Esophagus squamous epithelium (tissue), 5 donors: ENCODE measurements around the gene IL21. TPM values are rescaled to one million over a fixed set of nuclear protein-coding genes. Genes with fewer than 3 reads are reported as not detected.

ENCODE experiments used
- DNase-seq: peaks from one replicate; lab custom pipeline; 2025; lab: John Stamatoyannopoulos, UW
- H3K27ac ChIP-seq, 4 donors: fragments of 200-600 bp; sonication (generic); one replicate each; pipeline ENCODE4 v1.5.1; 2016 to 2019; ENCODE audit warnings: mild to moderate bottlenecking in 1 of 4
- H3K27me3 ChIP-seq, 4 donors: fragments of 200-600 bp; sonication (generic); 1 replicate in 3 of 4; 2 replicates in 1 of 4; pipeline versions ENCODE4 v1.5.1 to v1.6.0; 2017 to 2021; ENCODE audit warnings: antibody characterized with exemption in 1 of 4
- H3K36me3 ChIP-seq, 3 donors: fragments of 200-600 bp; sonication (generic); one replicate each; pipeline ENCODE4 v1.5.1; 2016 to 2019
- H3K4me1 ChIP-seq, 3 donors: fragments of 200-600 bp; sonication (generic); one replicate each; pipeline ENCODE4 v1.5.1; 2017 to 2019
- H3K4me3 ChIP-seq, 4 donors: fragments of 200-600 bp; sonication (generic); 1 replicate in 3 of 4; 2 replicates in 1 of 4; pipeline ENCODE4 v1.5.1; 2016 to 2019; ENCODE audit warnings: mild to moderate bottlenecking in 2 of 4, moderate library complexity in 1 of 4
- H3K9me3 ChIP-seq, 3 donors: fragments of 200-600 bp; sonication (generic); one replicate each; pipeline ENCODE4 v1.5.1; 2016 to 2019
- CTCF ChIP-seq, 6 experiments: fragments of 450-650 bp in 4 of 6; fragments of 200-600 bp in 2 of 6; sonication (generic) in 2 of 6; IDR thresholded peaks; one replicate each; pipeline ENCODE4 v1.5.1; 2016 to 2019; ENCODE audit warnings: antibody characterized with exemption in 6 of 6, mild to moderate bottlenecking in 4 of 6, moderate library complexity in 4 of 6
- POLR2A ChIP-seq, 4 donors: fragments of 450-650 bp; IDR thresholded peaks; one replicate each; pipeline ENCODE4 v1.6.1; 2017; ENCODE audit warnings: antibody characterized with exemption in 4 of 4, mild to moderate bottlenecking in 4 of 4, moderate library complexity in 3 of 4
- WGBS, 2 donors: methylation state at CpG; one replicate each; pipeline ENCODE4 v1.1.5; 2018; 5-methylcytosine and 5-hydroxymethylcytosine counted together
- intact Hi-C: fragments of 100-400 bp; cut with DNase I; formaldehyde crosslinking; loops from one replicate; pipeline ENCODE4 v1.15.0; 2022
- total RNA-seq, 4 donors: library from RNA; depleted of rRNA; stranded (reverse); fragments of >200 nt; gene quantifications; one replicate each; pipeline ENCODE4 v1.1.0, GENCODE V29; 2016
- donor health status: DM: yes; HTN: yes; CAD: no.

Gene IL21
- total RNA-seq, 4 donors from 2014 or later = 0.66 TPM; not detected in 3

DNA sequence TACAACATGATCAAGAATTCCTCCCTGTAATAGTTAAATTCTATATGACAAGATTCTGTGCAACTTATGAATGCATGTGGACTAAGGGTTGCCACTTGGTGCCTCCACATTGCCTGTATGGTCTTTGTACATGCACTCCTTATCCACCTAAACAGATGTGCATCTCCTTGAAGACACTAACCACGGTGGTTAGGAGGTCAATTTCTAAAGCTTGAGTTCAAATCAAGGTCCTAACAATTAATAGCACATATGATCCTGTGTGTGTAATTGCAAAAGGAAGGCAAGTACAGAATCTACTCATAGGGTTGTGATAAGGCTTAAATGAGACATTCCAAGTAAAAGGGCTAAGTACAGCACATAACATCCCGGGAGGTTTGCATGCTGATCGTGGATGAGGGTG, 1.5 kb upstream of the IL21 start:
- WGBS, 2 donors = 68 to 71% methylated on average over 3 of the region's 3 CpGs
- no peaks in the 10 kb centered on the region for H3K36me3 ChIP-seq
- H3K27ac ChIP-seq = no peak overlapping the region
- intact Hi-C loops = no loop called here
- no peak overlapping the region for H3K4me3 ChIP-seq
- DNase-seq = no peak
- H3K9me3 ChIP-seq = no peaks in the 10 kb centered on the region
- H3K27me3 ChIP-seq = no peaks in the 10 kb centered on the region
- no peak for TF ChIP-seq POLR2A (IDR thresholded peaks at IDR 0.05)
- no peak for TF ChIP-seq CTCF (IDR thresholded peaks at IDR 0.05)
- no peaks in the 10 kb centered on the region for H3K4me1 ChIP-seq

DNA sequence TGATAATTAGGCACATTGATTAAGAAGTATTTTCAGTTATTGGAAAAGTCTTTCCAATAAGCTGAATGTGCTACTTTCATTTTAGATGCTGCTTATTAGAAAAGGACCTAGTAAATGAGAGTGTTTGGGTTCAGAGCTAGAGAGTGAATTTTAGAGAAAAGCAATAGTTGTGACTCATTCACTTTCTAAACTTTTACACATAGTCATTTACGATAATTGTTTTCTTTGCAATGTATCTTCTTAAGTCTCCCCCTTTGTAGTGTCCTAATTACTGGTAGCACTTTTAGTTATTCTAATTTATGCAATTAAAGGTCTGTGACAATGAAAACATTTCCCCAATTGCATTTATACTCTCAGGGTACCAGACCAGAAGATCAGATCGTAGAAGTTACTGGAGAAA, 1.3 kb downstream of the IL21 start:
- WGBS, 2 donors = 73 to 83% methylated on average over 2 of the region's 2 CpGs
- intact Hi-C loops = no loop called here
- Histone ChIP-seq H3K4me3 (no peak overlapping the region), H3K27me3 (no peaks in the 10 kb centered on the region), H3K36me3 (no peaks in the 10 kb centered on the region), H3K27ac (no peak overlapping the region), H3K9me3 (no peaks in the 10 kb centered on the region), H3K4me1 (no peaks in the 10 kb centered on the region)
- DNase-seq = no peak
- TF ChIP-seq CTCF (IDR thresholded peaks at IDR 0.05) (no peak), POLR2A (IDR thresholded peaks at IDR 0.05) (no peak)

DNA sequence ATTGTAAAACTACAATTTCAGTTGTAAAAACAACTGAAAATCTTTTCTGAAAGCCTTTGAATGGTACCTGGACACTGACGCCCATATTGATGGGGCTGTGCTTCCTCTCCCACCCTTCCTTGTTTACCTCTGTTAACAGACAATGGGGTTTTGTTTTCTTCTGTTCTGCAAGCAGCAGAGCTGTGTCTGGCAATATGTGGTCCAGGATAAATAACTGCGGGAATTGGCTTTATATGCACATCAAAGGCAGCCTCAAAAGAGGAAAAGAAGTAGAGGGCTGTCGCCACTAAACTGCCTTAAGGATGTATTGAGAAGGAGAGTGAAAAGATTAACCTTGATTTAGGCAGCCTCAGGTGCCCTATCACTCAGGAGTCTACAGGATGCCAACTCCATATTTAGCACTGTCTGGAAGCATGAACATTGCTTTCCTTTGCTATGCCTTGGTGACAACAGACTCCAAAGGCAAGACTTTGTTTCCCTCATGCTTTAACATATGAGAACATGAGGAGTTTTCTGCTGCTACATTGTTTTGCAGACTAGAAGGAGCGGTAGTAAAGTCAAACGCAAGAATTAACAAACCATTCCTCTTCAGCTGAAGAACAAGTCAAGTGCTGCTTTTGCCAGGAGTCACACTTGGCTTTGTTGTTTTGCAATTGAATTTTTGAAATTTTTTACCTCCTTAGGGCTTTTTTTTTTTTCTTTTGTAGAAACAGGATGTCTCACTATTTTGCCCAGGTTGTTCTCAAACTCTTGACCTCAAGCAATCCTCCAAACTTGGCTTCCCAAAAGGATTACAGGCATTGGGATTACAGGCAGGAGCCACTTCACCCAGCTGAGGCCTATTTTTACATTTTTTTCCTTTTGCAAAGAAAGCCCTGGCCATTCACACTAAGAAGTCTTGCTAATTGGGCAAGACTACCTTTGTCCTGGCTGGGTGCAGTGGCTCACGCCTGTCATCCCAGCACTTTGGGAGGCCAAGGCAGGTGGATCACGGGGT, 3.0 kb downstream of the IL21 start:
- DNase-seq = no peak
- no peaks in the 10 kb centered on the region for H3K27me3 ChIP-seq
- no peak overlapping the region for H3K4me3 ChIP-seq
- no peaks in the 10 kb centered on the region for H3K36me3 ChIP-seq
- 69 to 73% methylated on average over 6 to 7 of the region's 7 CpGs for WGBS, 2 donors
- intact Hi-C loops = no loop called here
- H3K9me3 ChIP-seq = no peaks in the 10 kb centered on the region
- no peaks in the 10 kb centered on the region for H3K4me1 ChIP-seq
- no peak overlapping the region for H3K27ac ChIP-seq
- TF ChIP-seq CTCF (IDR thresholded peaks at IDR 0.05) = no peak
- no peak for TF ChIP-seq POLR2A (IDR thresholded peaks at IDR 0.05)

GRCh38 chr4:122616915-122617596, 3.8 kb downstream of the IL21 start:
- Histone ChIP-seq H3K27ac (no peak overlapping the region), H3K4me3 (no peak overlapping the region), H3K36me3 (no peaks in the 10 kb centered on the region), H3K9me3 (no peaks in the 10 kb centered on the region), H3K27me3 (no peaks in the 10 kb centered on the region), H3K4me1 (no peaks in the 10 kb centered on the region)
- DNase-seq = no peak
- WGBS, 2 donors = 60 to 65% methylated on average over 6 of the region's 6 CpGs
- TF ChIP-seq POLR2A (IDR thresholded peaks at IDR 0.05) (no peak), CTCF (IDR thresholded peaks at IDR 0.05) (no peak)
- intact Hi-C loops = no loop called here

GRCh38 chr4:122614621-122615020, 6.2 kb downstream of the IL21 start:
- H3K27me3 ChIP-seq = no peaks in the 10 kb centered on the region
- no peak for DNase-seq
- WGBS, 2 donors = 75 to 94% methylated on average over 1 of the region's 1 CpG
- no peaks in the 10 kb centered on the region for H3K36me3 ChIP-seq
- no peak overlapping the region for H3K27ac ChIP-seq
- no peaks in the 10 kb centered on the region for H3K4me1 ChIP-seq
- H3K9me3 ChIP-seq = no peaks in the 10 kb centered on the region
- intact Hi-C loops = no loop called here
- H3K4me3 ChIP-seq = no peak overlapping the region
- TF ChIP-seq POLR2A (IDR thresholded peaks at IDR 0.05) = no peak
- TF ChIP-seq CTCF (IDR thresholded peaks at IDR 0.05) = no peak
